Iris pigment epithelial cell (primary cell): ENCODE results near the gene GFRA1.

Experiments used
- DNase-seq: peaks from one replicate; pipeline ENCODE4 v3.0.0-alpha.2; 2011; ENCODE audit warnings: low read depth

Gene GFRA1, protein sequence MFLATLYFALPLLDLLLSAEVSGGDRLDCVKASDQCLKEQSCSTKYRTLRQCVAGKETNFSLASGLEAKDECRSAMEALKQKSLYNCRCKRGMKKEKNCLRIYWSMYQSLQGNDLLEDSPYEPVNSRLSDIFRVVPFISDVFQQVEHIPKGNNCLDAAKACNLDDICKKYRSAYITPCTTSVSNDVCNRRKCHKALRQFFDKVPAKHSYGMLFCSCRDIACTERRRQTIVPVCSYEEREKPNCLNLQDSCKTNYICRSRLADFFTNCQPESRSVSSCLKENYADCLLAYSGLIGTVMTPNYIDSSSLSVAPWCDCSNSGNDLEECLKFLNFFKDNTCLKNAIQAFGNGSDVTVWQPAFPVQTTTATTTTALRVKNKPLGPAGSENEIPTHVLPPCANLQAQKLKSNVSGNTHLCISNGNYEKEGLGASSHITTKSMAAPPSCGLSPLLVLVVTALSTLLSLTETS

DNA sequence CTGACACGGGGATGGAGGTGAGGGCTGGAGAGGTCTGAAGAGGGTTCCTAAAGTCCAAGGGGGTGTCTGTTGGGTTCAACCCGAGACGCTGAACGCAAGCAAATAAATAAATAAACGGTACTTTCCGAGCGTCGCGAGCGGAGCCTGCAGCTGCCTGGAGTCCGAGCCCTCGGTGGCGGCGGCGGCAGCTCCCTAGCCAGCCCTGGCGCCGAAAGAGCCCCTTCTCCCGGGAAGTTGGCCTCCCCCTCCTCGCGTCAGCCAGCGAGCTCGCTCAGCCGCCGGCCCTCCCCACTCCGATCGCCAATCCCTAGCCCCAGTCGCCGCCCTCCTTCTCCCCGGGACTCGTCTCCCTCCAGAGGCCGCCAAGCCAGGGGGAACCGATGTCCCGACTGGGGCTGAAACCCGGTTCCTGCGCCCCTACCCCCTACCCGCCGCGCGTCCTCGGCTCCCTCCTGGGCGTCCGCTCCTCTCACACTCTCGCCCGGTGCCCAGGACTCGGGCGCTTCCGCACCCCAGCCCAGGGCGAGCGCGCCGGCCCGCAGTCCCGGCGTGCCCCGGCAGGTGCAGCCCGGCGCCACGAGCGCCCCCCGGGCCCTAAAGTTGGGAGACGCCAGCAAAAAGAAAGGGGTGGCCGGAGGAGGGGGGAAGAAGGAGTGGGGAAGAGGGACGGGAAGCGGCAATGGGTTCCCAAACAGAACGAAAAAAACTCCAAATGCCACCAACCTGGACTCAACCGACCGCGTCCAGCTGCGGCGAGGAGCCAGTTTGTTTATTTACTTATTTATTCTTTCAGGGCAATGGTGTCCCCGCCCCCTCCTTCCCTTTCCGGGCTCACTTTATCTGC, at the start of gene GFRA1:
Gene GFRA1 (minus strand): TSS at position 767 of the 844 bp plus-strand sequence. CDS start 1,177 bp downstream, outside the sequence.
- DNase-seq, result peak; percentile 41

DNA sequence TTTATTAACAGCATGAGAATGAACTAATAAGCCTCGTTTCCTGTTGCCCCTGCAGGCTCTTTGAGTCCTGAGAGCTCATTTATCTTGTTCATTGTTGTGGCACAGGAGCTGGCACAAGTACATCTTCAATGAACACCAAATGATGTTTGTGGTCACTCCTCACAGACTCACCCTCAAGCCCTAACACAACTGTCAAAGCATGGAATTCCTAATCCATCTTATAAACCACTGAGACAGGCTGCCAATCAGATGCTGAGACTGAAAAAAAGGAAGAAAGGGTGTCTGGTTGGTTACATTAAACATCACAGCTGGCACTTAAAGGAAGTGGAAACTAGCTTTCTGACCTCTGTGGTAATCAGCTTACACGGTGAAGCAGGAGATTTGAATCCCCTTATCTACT, 43.5 kb upstream of the GFRA1 start:
- no peak for DNase-seq

DNA sequence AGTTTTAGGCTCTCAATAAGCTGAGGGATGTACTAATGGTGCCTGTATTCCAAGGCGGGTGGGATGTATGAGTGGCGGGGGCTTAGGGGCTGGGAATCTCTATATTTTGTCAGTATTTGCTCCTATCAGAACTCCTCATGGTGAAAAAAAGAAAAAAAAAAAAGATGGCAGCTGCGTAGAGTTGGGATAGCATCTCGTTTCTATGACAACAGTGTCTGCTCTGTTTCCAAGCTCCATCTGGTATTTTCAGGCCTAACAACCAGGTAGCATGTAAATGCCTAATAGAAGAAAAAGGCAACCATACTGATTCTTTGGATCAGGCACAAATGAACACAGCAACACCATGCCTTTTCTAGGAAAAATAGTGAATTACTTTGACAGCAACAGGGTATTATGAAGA, 39.5 kb upstream of the GFRA1 start:
- no peak for DNase-seq

DNA sequence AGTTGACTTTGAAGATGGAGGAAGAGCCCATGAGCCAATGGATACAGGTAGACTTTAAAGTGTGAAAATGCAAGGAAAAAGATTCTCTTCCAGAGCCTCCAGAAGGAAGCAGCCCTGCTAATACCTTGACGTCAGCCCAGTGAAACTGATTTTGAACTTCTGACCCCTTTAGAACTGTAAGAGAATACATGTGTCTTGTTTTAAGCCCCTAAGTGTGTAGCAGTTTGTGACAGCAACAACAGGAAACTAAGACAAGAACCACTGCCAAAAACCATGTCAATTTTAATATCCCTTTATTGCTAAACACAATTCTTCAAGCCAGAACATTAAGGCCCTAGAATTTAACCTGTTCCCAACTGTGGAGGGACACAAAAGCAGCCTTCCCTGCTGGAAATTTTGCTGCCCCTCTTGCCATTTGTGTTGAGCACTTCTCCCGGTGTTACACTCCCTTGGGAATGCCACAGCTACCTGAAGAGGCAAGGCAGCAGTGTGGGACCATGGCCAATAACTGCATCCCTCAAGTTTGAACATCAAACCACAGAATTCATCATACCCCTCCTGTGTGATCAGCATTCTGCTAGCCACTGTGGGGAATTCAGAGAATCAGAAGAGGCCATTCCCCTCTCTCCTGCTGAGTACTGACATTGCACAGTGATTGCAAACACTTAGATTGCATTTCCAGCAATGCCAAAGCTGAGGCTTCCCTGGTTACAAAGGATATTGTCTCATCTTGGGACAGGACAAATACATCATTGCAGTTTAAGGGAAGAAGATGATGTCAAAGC, 38.9 kb upstream of the GFRA1 start:
- DNase-seq, result peak; percentile 18

DNA sequence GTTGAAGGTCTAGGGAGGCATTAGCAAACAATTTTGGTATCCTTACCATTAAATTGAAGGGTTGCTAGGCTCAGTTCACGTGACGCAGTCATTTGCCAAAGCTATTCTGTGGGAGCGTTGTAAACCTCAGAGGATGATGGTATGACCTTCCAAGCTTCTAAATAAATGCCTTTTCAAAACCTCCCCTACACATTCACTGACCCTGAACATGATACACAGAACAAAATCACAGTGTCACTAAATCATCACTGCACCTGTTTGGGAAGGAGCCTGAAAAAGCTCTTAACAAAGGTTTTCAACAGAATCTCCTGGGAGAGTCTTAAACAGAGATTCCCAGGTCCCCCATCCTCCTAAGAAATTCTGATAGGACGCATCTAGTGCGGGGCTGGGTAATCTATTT, 38.0 kb upstream of the GFRA1 start:
- DNase-seq, result no peak

DNA sequence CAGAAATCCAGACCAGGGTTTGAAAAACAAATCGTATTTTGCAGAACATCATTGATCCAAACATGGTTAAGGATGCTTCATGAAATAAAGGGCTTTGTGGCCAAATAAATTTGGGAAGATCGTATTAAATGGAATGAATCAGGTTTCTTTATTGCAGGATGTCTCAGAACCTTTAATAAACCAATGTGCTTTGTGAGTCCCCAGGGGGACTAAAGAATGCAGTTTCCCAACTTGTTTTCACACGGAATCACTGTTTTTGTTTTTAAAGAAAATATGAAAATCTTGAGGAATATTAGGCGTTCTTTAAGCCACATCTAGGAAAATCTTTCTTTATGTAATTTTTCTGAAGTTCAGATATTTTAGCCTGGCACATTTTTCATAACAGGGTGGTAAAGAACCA, 34.4 kb upstream of the GFRA1 start:
- no peak for DNase-seq

DNA sequence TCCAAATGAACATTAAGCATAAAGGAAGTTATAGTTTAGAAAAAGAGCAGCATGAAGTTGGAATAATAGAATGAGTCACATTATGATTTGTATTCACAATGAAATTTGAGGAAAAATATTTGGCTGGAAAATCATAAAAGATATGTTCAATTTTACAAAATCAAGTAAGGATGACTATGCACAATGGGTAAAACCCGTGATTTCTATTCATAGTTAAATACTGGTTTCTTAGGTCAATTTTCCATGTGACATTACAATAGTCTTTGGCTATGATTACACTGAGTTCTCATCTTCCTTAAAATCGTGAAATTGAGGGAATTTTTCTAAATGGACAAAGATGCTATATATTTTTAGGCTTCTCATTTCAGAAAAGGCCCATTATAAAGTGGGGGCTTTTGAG, 33.8 kb upstream of the GFRA1 start:
- no peak for DNase-seq

DNA sequence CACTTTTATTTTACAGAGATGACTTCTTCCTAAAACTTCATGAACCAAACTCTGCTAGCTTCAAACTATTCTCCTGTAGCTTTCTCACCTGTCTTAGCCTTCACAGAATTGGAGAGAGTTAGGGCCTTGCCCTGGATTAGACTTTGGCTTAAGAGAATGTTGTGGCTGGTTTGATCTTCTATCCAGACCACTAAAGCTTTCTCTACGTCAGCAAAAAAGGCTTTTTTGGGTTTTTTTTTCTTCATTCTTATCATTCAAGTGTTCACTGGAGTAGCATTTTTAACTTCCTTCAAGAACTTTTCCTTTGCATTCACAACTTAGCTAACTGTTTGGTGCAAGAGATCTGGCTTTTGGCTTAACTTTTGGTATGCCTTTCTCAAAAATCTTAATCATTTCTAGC, 31.9 kb upstream of the GFRA1 start:
- DNase-seq, result peak; percentile 17

DNA sequence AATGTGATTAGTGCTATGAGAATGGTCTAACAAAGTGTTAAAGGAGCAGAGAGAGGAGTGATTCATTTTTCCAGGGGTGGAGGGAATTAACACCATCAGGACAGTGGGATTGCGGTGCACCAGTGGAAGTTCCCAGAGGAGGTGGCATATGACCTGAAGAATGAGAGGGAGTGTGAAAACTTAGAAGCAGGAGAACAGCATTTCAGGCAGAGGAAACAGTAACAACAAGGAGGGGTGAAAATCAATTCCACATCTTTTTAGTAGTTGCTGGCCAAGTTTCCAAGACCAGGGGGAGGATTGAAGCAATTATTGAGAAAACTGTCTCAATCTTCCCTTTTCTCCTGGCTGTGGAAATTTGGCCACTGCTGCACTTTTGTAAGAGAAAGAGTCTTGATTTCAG, 27.5 kb upstream of the GFRA1 start:
- DNase-seq, result no peak

DNA sequence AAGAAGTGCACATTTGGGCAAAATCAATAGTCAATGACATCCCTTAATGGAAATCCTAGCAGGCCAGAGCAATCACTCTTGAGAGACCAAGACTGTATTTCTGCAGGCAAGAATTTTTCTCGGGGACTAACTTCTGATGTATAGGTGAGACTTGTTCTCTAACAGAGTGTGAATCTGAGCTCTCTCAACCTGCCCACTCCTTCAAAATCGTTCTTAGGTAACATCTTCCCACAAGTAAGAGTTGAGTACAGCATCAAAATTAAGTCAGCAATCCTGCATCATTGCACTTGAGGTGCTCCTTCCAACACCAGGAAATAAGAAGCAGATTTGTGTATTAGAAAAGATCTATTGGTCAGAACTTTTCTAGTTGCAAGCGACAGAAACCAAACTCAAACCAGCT, 25.6 kb upstream of the GFRA1 start:
- DNase-seq, result no peak

DNA sequence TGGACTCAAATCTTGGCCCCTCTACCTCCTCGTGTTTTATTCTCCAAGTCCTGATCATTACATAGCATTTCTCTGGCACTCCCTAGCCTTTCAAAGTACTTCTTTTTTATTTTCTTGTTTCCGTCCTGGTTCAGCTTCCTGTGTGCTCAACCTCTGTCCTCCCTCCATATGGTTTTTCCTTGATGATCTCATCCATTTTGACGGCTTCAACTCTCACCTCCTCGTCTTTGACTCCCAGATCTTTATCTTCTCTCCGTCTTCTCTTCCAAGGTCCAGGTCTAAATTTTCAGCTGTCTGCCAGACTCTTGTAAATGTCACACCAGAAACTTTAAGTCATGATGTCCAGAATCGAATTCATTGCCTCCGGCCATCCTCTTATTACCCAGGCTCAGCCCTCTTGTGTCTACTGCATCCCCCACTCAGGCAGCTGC, 23.3 kb upstream of the GFRA1 start:
- no peak for DNase-seq

DNA sequence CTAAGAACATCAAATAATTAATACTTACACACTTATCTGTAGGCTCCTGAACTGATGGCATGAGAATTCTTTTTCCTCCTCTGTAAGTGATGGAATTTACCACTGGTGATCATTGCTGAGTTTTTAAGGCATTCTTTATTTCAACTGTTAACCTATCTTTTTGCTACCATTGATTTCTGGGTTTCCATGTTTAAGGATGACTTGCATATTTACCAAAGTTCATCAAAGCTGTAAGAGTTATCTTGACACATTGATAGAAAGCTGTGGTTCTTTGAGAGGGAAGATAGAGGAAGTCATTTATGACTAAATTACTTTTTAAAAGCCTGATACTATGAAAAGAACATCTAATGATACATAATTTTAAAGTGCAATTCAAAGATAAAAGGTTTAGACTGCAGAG, 19.5 kb upstream of the GFRA1 start:
- no peak for DNase-seq

DNA sequence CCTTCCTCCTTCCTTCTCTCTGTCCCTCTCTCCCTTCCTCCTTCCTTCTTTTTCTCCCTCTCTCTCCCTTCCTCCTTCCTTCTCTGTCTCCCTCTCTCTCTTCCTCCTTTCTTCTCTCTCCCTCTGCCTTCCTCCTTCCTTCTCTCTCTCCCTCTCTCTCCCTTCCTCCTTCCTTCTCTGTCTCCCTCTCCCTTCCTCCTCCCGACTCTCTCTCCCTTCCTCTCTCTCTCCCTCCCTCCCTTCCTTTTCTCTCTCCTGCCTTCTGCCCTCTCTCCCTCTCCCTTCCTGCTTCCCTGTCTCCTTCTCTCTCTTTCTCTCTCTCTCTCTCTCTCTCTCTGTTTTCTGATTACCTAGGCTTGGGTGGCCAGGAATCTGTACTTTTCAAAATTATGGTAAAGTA, 16.6 kb upstream of the GFRA1 start:
- DNase-seq, result no peak

DNA sequence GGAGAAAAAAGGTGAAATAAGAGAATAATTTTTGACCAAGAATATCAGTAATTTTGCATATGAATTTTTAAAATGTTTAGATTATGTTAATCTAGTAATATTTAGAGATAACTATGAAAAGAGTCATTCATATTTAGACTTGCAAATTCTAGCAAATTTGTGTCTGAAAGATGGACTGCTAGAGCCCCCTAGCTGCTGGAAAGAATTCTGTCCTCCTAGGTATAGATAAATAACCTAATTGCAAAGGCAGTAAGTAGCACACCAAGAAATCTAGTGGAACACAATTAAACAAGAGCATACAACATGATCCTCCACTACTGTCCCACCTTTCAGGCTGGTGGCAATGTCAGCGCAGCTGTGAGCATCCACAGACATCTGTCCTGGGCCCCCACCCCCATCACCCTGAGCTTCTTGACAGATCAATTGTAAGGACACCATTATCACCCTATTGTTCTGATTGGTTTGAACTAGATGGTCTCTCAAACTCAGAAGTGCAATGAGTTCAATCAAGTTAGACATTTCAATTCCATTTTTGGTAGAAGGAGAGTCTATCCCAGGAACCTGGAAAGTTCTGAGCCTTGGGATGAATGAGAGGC, 15.0 kb upstream of the GFRA1 start:
- peak; percentile 71 for DNase-seq

DNA sequence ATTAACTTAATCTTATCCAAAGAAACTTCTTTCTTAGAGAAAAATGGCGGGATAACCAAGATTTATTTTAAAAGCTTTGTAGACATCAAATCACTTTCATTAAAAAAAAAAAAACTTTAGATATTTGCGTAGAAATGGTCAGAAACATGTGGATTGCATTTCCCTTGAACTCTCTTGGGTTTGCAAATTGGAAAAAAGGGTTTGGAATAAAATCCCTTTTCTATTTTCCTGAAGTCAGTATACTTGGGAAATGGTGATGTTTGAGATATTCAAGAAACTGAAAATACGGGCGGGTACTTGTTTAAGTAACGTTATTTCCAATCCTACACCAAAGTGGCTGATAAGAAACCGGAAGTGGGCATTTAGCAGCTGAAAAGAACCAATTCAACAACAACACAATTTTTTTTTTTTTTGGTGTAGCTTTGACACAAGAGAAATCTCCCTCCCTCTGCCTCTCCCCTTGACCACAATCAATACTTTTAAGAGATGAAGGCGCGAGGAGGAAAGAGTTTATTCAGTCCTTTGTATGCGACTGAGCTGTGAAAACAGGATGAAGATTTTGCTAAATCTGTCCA, 13.7 kb upstream of the GFRA1 start:
- no peak for DNase-seq

DNA sequence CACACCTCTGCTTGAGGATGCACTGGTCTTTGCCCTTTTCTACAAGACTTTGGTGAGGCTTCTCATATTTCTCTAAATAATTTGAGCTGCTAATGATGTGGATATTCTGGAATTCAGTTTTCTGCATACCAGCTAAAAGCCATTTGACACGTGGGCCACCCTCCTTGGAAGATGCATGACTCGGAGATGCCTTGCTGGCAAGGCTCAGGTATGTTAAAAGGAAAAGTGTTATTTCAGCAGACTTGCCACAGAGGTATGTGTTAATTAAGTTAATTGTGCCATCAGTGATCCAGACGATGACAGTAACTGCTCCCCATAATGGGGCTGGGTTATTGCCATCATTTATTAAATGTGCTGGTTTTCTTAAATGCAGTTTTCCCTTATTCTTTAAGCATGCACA, 8.8 kb upstream of the GFRA1 start:
- no peak for DNase-seq

DNA sequence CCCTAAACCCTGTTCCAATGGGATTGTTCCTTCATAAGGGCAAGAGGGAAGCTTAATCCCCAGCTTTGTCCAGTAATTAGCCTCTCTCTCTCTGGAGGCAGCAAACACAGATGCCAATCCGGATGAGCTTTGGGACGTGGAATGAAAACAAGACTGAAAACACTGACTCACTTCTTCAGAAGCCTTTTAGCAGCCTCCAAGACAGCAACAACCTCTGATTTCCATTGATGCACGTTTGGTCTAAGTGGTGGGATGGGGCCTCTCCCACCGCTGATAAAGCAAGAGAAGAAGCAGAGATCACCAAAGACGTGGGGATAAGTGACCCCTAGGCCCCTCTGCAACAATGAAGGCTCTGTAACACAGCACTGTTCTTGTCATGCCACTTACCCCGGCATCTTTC, 5.8 kb upstream of the GFRA1 start:
- peak; percentile 54 for DNase-seq

DNA sequence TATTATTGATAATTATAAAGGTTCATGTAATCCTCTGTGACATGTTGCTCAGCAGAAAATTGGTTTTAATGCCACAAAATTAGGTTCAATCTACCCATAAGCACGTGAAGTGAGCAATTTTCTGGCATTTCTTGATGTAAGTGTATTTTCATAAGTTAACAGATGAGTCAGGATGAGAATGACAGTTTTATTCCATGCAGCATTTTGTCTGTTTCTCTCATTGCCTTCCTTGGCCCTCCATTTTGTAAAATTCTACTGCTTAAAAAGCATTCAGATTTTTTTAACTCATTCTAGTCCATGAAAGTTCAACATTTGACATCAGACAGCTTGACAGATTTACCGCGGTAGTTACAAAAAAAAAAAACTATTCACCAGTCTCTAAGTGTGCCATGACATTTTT, 4.0 kb upstream of the GFRA1 start:
- no peak for DNase-seq

DNA sequence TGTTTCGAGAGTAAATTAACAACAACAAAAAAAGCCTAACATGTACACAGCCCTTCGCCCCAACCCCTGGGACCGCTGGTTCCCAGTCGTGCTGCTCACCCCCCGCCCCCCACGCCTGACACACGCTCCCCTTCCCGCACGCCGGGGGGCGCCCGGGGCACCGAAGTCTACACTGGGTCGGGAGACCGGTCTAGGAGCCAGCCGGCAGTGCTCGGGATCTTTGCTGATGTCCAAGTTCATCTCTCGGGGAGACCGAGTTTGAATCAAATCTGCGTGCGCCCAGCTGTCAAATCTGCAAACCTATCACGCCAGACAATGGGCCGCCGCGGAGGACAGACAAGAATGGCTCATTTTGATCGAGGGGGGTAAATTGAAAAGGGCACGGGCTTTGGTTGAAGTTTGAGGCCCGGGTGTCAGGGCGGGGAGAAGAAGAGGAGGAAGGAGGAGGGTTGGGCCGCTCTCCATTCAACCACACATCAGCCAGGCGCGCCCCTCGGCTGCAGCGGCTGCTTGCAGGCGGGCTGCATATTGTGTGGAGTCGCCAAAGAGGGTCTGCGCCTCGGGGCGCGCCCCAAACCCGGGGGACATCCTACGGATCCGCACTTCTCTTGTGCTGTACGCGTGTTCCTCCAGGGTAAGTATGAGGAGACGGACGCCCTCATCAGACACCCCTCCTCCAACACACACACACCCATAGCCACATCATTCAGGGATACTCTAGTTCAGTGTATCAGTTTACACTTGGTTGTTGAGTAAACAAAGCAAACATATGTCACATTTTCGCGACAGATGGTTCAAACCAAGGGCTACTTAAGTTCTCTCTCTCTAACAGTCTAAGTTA, 1.3 kb upstream of the GFRA1 start:
- peak; percentile 56 for DNase-seq

DNA sequence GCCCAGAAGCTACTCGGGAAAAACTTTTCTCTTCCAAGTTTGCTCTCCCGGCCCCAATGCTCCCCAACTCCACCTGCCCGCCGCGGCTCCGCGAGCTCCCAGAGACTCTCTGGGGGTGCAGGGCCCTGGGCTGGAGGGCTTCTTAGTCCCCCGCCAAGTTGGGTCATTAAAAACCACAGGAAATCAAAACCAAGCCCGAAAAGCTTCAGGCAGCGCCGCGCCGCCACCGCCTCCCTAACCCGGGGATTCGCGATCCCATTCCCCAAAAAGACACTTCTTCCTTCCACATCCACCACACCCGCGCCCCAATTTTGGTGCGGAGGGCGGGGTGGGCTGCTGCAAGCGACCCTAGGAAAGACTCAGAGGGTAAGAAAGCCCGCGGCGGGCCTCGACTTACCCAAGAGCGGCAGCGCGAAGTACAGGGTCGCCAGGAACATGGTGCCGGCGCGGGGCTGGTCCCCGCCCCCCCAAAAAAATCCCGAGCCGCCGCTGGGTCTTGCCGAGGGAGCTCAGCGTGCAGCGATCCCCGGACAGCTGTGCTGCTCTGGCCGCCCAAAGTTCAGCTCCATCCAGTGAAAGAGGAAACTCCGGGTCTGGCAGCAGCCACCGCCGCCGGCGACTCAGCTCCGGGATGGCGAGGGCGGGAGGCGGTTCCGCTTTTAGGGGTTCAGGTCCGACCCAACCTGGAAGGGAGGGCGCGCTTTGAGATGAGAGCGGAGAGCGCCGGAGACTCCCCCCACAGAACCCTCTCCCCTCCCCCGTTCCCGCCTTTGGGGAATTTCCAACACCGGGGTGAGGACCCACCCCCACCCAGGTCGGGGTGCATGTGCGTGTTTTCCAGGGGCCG, 1.2 kb downstream of the GFRA1 start:
- peak; percentile 31 for DNase-seq
